Psoas muscle (tissue), 8 donors: ENCODE measurements around the gene XRN2. TPM values are rescaled to one million over a fixed set of nuclear protein-coding genes. Genes with fewer than 3 reads are reported as not detected.

Source experiments
- ATAC-seq, 4 donors: fragments of 200-7000 bp; cut with Tn5 transposase; one replicate each; pipeline ENCODE4 v1.9.1; 2020; ENCODE audit warnings: moderate library complexity in 3 of 4, mild to moderate bottlenecking in 2 of 4
- DNase-seq, 2 donors: peaks; one replicate each; pipeline ENCODE4 v3.0.0-alpha.2; 2020
- H3K27ac ChIP-seq: fragments of 200-600 bp; one replicate; pipeline ENCODE4 v1.8.0; 2022
- H3K27me3 ChIP-seq, 3 donors: fragments of 200-600 bp in 1 of 3; one replicate each; pipeline versions ENCODE4 v1.6.1 to v1.8.0; 2013 to 2022; ENCODE audit warnings: low read length in 2 of 3, mild to moderate bottlenecking in 2 of 3, moderate library complexity in 1 of 3; ENCODE audit not compliant: insufficient read depth in 3 of 3
- H3K36me3 ChIP-seq, 2 donors: fragments of 200-600 bp in 1 of 2; one replicate each; pipeline versions ENCODE4 v1.6.1 to v1.8.0; 2013 to 2022; ENCODE audit warnings: low read depth in 1 of 2, mild to moderate bottlenecking in 1 of 2, moderate library complexity in 1 of 2; ENCODE audit not compliant: insufficient read depth in 1 of 2
- H3K4me1 ChIP-seq: fragments of 200-600 bp; one replicate; pipeline ENCODE4 v1.8.0; 2022
- H3K4me3 ChIP-seq: fragments of 200-600 bp; one replicate; pipeline ENCODE4 v1.8.0; 2022; ENCODE audit warnings: mild to moderate bottlenecking
- H3K9me3 ChIP-seq: fragments of 200-600 bp; one replicate; pipeline ENCODE4 v1.8.0; 2022
- WGBS, 3 donors: extraction: QIAGEN DNeasy Blood & Tissue Kit; methylation state at CpG; one replicate each; pipeline versions ENCODE4 v1.1.6 to v1.1.7; 2013; 5-methylcytosine and 5-hydroxymethylcytosine counted together
- intact Hi-C, 2 donors: fragments of 100-400 bp; cut with DNase I; formaldehyde crosslinking; loops; one replicate each; pipeline versions ENCODE4 v1.11.0 to v1.14.2; 2022
- polyA plus RNA-seq, 3 donors: library from polyadenylated mRNA; stranded (reverse); fragments of 200-250 nt; gene quantifications; one replicate each; pipeline ENCODE4 v1.2.3, GENCODE V29; 2013
- total RNA-seq, 4 donors: library from RNA; stranded (reverse); fragmentation: NEBNext Ultra II Directional in 2 of 4; extraction: Animal tissue kit (Norgen Biotek cat#: 25700) in 2 of 4; gene quantifications; one replicate each; pipeline versions ENCODE4 v1.2.1 to v1.2.4, GENCODE V29; 2021 to 2023
- TF ChIP-seq, protein P1 (sequence below): fragments of 200-600 bp; IDR thresholded peaks from one replicate; pipeline ENCODE4 v1.8.0; 2022; ENCODE audit warnings: antibody characterized with exemption
- donor health status: healthy with polysubstance abuse.
- donor health status: DM: no; HTN: no; CAD: no; lungs with moderate emphysema.
- donor health status: Bipolar disorder and iron deficiency.
- donor health status: healthy.
- donor health status: DM: yes; HTN: yes; CAD: no.
- donor health status: DM: no; HTN: no; CAD: no.
- donor health status: DM: no; HTN: no; CAD: no.
- donor health status: DM: yes; HTN: yes; CAD: no.

Gene XRN2
- total and polyA plus RNA-seq, 7 donors, result 25.1 to 48.3 (median 41.0) TPM

DNA sequence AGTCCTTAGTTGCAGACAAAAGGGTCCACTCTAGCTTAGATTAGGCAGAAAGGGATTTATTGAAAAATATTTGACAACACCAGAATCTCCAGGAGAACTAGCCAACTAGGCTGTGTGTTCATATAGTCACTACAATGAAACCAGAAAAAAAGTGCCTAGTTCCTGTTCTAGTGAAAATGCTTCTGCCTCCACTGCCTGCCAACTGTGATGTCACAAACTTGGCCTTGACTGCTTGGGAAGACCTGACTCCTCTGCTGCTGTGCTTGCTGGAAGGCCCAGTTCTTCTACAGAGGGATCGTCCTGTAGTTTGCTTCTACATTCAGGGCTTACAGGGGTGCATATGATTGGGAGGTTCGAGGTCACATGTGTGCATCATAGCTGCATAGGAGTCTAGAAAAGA, 40.3 kb upstream of the XRN2 start:
- DNase-seq (no peak), ATAC-seq (no peak)
- no peaks in the 10 kb centered on the region for H3K27me3 ChIP-seq
- H3K4me1 ChIP-seq, result no peaks in the 10 kb centered on the region
- WGBS, 3 donors, result 66 to 73% (median 66%) methylated on average over 2 of the region's 2 CpGs
- intact Hi-C loops, result no loop called here
- H3K4me3 ChIP-seq, result no peak overlapping the region
- H3K9me3 ChIP-seq, result no peaks in the 10 kb centered on the region
- TF ChIP-seq, protein P1, sequence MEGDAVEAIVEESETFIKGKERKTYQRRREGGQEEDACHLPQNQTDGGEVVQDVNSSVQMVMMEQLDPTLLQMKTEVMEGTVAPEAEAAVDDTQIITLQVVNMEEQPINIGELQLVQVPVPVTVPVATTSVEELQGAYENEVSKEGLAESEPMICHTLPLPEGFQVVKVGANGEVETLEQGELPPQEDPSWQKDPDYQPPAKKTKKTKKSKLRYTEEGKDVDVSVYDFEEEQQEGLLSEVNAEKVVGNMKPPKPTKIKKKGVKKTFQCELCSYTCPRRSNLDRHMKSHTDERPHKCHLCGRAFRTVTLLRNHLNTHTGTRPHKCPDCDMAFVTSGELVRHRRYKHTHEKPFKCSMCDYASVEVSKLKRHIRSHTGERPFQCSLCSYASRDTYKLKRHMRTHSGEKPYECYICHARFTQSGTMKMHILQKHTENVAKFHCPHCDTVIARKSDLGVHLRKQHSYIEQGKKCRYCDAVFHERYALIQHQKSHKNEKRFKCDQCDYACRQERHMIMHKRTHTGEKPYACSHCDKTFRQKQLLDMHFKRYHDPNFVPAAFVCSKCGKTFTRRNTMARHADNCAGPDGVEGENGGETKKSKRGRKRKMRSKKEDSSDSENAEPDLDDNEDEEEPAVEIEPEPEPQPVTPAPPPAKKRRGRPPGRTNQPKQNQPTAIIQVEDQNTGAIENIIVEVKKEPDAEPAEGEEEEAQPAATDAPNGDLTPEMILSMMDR, result no peak
- H3K36me3 ChIP-seq, result no peaks in the 10 kb centered on the region
- H3K27ac ChIP-seq, result no peak overlapping the region

DNA sequence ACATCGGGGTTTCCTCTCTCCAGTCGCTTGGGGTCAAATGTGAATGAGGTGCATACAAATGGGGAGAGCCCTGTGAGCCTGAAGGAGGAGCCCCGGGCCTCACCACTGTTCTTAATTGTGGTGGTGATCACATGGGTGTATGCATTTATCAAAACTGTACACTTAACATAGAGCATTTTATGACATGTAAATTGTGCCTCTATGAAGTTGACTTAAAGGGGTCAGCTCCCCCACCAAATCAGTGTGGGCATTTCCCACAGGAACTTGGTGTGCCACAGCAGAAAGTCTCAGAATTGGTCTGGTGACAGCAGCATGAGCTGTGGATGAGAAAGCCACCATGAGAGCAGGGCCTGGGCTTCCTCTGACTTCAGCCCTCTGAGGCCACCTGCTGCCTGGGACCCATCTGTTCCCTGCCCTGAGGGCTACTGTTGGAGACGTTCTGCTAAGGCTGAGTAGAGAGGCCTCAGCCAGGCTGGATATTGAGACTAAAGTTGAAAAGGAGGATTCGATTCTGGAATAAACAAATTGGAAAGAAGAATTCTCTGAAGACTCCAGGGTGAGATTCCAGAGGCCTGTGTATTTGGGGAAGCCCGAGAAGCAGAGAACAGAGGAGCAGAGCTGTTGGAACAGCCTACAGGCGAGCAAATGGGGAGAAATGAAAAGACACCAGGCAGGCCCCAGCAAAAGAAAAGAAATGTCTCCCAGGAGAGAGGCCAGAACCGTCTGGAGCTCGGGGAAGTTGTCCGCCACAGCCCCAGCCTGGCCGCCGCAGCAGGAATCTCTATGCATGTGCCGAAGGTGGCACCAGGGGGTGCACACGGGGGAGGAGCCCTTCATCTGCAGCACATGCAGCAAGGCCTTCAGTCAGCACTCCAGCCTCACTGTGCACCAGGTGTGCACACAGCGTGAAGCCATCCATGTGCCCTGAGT, 37.6 kb upstream of the XRN2 start:
- DNase-seq (no peak), ATAC-seq (no peak)
- intact Hi-C loops, result no loop called here
- H3K9me3 ChIP-seq, result no peaks in the 10 kb centered on the region
- 74 to 77% (median 74%) methylated on average over 15 of the region's 15 CpGs for WGBS, 3 donors
- no peak overlapping the region for H3K4me3 ChIP-seq
- H3K36me3 ChIP-seq, result no peaks in the 10 kb centered on the region
- TF ChIP-seq, protein P1, result no peak
- no peaks in the 10 kb centered on the region for H3K27me3 ChIP-seq
- no peak overlapping the region for H3K27ac ChIP-seq
- no peaks in the 10 kb centered on the region for H3K4me1 ChIP-seq

DNA sequence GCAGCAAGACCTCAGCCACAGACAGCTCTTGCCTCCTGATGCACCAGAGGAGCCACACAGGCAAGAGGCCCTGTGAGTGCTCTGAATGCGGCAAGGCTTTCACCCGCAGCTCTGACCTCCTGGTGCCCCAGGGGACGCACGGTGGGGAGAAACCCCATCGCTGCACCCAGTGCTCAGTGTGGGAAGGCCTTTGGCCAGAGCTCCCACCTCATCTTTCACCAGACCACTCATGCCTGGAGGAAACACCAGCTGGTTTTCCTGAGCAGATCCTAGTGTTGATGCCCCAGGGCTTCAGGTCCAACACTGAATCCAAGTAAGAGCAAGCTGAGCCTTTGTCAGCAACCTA, 37.0 kb upstream of the XRN2 start:
- TF ChIP-seq, protein P1, result no peak
- intact Hi-C loops, result no loop called here
- H3K27ac ChIP-seq, result no peak overlapping the region
- 87 to 88% (median 88%) methylated on average over 5 of the region's 5 CpGs for WGBS, 3 donors
- DNase-seq (no peak), ATAC-seq (no peak)
- no peaks in the 10 kb centered on the region for H3K9me3 ChIP-seq
- no peaks in the 10 kb centered on the region for H3K27me3 ChIP-seq
- H3K4me3 ChIP-seq, result no peak overlapping the region
- H3K4me1 ChIP-seq, result no peaks in the 10 kb centered on the region
- no peaks in the 10 kb centered on the region for H3K36me3 ChIP-seq

DNA sequence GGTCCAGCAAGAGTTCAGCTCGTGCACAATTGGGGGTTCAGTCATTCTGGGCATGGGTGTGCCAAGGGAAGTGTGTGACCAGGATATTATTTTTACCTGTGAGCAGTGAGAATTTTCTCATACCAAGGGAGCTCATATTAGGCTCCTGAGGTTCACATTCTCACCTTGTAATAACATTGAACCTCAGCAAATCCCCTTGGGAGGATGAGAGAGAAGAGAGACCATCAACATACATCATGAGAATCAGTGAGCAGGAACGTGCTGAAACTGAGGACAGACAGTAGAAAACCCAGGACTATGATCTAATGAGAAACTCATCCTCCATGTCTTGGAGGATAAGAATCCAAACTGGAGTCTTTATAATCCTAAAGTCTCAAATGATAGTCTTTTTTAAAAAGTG, 33.4 kb upstream of the XRN2 start:
- no peaks in the 10 kb centered on the region for H3K36me3 ChIP-seq
- H3K4me1 ChIP-seq, result no peaks in the 10 kb centered on the region
- TF ChIP-seq, protein P1, result no peak
- WGBS, 3 donors, result 51 to 68% (median 60%) methylated on average over 2 of the region's 2 CpGs
- no peak overlapping the region for H3K27ac ChIP-seq
- intact Hi-C loops, result no loop called here
- DNase-seq (no peak), ATAC-seq (no peak)
- no peaks in the 10 kb centered on the region for H3K9me3 ChIP-seq
- H3K4me3 ChIP-seq, result no peak overlapping the region
- no peaks in the 10 kb centered on the region for H3K27me3 ChIP-seq
